HG02885 (cell line): ENCODE data around the gene ESR2.
"Not testable (repeated sequence)": the region's sequence is repeated elsewhere in the genome, so short reads cannot be mapped to it uniquely, and the experiment has no call there.

Source experiments
- ATAC-seq: cut with Tn5 transposase; IDR thresholded peaks from one replicate; pipeline ENCODE4 v1.9.1; 2021; ENCODE audit warnings: mild to moderate bottlenecking; ENCODE audit not compliant: unreplicated experiment, poor library complexity

Gene ESR2

DNA sequence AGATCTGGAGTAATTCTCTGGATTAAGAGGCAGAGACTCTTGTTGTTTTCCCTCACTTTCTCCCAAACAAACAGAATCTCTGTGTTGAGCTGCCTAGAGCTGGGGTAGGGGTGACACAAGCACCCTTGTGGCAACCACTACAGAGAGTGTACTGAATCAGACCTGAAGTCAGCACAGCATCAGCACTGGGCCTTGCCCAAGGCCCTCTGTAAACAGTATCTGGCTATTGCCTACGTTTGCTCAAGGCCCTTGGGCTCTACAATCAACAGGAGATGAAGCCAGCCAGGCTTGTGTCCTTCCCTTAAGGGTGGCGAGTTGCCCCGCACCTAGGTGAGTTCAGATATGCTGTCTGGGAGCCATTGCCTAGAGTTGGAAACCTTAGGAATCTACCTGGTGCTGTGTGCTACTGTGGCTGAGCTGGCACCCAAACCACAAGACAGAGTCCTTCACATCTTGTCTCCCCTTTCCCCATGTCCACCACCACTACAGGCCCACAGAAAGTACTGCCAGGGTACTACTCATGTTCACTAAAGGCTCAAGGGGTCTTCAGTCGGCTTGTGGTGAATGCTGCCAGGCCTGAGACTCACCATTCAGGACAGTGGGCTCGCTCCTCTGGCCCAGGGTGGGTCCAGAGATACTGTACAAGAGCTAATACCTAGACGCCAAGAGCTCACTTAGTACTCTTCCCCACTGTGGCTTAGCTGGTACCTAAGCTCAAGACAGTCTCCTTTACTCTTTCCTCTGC, 234.5 kb downstream of the ESR2 start:
- no peak for ATAC-seq

DNA sequence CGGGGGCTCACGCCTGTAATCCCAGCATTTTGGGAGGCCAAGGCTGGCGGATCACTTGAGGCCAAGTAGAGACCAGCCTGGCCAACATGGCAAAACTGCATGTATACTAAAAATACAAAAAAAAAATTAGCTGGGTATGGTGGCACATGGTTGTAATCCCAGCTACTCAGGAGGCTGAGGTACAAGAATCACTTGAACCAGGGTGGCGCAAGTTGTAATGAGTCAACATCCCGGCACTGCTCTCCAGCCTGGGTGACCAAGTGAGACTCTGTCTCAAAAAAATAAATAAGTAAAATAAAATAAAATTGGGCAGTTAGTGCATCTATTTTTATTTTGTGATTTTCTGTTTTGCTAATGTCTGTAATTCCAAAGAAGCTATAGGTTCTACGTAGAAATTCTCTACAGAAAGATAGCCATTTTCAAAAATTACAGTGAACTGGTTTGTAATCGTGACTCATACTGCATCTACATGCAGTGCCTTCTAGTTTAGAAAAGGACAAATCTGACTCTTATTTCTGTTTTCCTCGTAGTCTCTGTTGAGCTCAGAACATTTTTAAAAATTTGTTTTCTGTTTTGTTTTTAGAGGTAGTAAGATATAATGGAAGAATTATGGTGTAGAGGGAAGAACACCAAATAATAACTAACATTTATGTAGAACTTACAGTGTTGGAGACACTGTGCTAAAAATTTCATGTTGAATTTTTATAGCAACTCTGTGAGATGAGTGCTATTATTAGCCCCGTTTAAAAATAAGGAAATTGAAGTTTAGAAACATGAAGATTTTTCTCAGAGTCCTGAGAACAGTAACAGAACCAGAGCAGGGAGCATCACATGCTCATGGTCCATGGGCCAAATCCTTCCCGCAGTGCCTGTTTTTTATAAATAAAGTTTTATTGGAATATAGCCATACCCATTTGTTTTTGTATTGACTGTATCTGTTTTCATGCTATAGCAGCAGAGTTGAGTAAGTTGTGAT, 240.2 kb downstream of the ESR2 start:
- no peak for ATAC-seq

DNA sequence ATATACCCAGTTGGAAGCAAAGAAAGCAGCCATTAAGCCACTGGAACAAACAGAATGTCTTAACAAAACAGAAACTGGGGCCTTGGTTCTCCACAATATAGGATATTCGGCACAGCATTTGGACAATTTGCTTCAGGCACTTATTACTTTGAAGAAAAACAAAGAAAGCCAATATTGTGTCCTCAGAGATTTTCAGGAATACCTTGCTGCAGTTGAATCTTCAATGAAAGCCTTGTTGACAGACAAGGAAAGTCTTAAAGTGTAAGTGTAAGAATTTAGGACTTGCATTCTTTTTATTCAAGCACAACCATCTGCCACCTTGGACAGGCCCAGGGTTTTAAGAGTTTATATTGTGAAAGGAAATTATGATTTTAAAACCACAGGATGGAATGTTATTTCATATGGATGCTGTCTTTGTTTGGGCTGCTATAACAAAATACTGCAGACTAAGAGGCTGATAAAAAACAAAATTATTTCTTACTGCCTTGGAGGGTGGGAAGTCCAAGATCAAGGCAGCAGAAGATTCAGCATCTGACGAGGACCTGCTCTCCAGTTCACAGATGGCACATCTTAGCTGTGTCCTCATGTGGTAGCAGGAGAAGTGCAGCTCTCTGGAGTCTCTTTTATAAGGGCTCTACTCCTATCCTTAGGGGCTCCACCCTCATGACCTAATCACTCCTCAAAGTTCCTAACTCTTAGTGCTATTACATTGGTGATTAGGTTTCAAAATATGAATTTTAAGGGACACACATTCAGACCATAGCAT, 244.4 kb downstream of the ESR2 start:
- no peak for ATAC-seq

DNA sequence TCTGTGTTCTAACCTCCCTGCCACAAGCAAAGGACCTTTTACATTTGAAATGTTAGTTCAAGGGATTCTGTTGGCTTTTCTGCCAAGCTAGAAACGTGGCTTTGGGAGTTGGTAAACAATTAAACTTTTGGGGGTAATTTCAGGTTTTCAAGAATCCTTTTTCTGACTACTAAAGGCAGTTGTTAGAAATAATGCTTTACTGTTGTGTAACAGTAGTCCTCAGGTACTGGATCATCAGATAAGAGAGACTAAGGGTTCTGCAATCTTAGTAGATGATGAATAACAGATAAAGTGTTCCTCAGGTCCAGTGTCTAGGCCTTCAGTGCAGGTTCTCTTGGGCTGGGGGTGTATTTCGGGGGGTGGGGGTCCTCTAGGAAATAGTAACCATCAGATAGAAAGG, 249.1 kb downstream of the ESR2 start:
- no peak for ATAC-seq

DNA sequence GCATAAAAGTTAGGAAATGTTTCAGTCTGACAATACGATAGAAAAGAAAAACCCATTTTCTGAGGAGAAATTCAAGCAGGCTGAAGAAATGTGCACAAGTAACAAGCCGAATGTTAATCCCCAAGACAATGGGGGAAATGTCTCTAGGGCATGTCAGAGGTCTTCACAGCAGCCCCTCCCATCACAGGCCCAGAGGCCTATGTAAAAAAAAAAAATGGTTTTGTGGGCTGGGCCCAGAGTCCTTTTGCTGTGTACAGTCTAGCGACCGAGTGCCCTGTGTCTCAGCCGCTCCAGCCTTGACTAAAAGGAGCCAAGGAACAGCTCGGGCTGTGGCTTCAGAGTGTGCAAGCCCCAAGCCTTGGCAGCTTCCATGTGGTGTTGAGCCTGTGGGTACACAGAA, 250.9 kb downstream of the ESR2 start:
- ATAC-seq: not testable (repeated sequence)

DNA sequence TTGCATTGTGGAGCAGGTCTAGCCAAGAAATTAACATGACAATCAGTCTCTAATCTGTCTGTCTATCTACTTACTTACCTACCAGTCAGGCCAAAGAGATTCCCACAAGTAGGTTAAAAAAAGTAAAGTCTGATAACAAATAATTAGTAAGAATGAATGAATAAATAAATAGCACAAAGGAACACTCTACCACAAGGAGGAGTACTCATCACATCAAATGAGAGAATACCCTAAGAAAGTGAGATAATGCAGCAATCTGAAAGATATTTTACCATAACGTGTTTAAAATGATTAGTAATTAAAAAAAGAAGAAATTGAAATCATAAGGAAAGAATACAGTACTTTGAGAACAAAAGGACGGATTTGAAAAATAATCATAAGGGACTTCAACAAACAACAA, 254.1 kb downstream of the ESR2 start:
- no peak for ATAC-seq

DNA sequence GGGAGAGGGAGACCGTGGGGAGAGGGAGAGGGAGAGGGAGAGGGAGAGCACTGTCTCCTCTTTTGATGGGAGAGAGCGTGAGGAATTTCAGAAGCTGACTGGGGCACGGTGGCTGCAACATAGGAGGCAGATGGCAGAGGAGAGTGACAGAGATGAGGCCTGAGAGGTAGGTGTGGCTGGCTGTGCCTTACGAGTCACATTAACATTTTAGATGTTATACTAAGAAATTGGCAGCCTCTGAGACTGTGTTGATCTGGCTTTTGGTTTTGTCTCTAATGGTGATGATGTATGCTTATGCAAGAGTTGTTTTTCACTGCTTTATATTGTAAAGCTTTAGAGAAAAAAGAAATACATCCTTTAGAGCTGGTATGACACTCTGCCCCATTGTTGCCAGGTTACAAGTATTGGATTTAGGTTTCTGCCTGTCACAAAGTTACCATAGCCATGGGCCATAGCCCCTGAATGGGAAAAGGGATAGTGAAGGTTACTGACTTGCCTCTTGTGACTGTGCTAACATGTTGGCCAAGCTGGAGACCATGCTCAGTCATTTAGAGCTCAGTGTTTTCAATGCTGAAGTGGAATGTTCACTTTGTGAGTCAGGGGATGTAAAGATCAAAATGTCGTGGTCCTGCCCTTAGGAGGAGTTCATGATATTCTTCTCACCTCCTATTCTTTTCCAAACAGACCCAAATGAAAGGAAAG, 255.2 kb downstream of the ESR2 start:
- ATAC-seq: no peak

DNA sequence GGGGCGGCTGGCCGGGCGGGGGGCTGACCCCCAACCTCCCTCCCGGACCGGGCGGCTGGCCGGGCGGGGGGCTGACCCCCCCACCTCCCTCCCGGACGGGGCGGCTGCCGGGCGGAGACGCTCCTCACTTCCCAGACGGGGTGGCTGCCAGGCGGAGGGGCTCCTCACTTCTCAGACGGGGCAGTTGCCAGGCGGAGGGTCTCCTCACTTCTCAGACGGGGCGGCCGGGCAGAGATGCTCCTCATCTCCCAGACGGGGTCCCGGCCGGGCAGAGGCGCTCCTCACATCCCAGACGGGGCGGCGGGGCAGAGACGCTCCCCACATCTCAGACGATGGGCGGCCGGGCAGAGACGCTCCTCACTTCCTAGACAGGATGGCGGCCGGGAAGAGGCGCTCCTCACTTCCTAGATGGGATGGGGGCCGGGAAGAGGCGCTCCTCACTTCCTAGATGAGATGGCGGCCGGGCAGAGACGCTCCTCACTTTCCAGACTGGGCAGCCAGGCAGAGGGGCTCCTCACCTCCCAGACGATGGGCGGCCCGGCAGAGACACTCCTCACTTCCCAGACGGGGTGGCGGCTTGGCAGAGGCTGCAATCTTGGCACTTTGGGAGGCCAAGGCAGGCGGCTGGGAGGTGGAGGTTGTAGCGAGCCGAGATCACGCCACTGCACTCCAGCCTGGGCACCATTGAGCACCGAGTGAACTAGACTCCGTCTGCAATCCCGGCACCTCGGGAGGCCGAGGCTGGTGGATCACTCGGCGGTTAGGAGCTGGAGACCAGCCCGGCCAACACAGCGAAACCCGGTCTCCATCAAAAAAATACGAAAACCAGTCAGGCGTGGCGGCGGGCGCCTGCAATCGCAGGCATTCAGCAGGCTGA, 256.1 kb downstream of the ESR2 start:
- not testable (repeated sequence) for ATAC-seq

DNA sequence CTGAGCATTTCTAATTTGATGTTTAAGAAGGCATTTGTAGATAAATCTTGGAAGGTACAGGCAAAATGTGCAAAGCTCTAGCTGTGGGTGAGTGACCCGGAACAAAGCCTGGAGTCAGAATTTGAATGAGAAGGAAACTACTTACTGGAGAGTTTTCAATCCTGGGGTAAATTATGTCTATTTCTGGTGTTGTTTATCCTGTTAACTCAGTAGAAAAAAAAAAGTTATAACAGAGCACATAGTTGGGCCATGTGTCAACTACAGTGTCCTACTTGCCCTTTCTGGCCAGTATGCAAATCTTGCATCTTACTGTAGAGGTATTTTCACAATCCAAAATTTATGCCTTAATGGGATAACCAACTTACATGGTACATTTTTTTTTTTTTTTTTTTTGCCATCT, 259.0 kb downstream of the ESR2 start:
- no peak for ATAC-seq
